ENCODE results near the gene GMFB.

The GMFB gene

DNA sequence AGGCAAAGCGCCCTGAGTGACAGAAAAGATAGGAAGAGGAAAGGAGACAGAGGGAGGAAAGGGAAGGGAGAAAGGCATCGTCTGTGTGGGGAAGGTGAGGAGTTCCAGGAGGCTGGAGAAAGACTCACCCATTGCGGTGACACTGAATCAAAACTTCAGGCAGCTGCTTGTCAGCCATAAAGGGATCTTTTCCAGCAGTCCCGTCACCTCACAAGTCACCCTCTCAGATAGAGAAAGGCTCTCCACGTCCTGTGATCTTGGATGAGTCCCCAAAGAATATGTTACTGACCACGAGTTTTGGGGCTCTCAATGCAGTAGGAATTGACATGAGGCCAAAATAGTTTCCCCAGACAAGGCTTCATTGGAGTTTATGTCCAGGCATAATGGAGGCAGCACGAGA, 9.8 kb upstream of the GMFB start:
- DNase-seq (ENCODE audit: low read depth in 2 of 2) = no peak
- TF ChIP-seq, protein P1, sequence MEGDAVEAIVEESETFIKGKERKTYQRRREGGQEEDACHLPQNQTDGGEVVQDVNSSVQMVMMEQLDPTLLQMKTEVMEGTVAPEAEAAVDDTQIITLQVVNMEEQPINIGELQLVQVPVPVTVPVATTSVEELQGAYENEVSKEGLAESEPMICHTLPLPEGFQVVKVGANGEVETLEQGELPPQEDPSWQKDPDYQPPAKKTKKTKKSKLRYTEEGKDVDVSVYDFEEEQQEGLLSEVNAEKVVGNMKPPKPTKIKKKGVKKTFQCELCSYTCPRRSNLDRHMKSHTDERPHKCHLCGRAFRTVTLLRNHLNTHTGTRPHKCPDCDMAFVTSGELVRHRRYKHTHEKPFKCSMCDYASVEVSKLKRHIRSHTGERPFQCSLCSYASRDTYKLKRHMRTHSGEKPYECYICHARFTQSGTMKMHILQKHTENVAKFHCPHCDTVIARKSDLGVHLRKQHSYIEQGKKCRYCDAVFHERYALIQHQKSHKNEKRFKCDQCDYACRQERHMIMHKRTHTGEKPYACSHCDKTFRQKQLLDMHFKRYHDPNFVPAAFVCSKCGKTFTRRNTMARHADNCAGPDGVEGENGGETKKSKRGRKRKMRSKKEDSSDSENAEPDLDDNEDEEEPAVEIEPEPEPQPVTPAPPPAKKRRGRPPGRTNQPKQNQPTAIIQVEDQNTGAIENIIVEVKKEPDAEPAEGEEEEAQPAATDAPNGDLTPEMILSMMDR (IDR thresholded peaks at IDR 0.05; ENCODE audit: low read depth, low read length) = no peak
- no peak overlapping the region for H3K4me3 ChIP-seq (replicated peaks in 1 of 2; ENCODE audit: low read depth in 2 of 2, low read length in 2 of 2)

DNA sequence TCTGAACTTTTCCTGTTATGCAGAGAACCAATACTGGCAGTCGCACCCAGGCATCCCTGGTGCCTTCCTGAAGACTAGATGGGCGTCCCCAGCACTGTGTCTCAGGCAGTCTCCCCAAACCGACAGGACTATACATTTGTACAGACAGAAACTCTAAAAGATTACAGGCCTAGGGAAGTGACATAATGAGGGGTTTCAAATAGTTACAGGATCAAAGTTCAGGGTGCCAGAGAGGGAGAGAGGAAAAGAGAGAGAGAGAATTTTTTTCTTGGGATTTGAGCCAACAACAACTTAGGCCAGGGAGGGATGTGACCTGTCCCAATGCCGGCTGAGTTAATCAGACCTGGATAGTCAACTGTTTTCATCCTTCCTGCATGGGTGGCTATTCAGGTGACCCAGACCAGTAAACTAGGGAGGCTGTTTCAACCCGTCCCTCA, 9.3 kb upstream of the GMFB start:
- no peak for DNase-seq (ENCODE audit: low read depth in 2 of 2)
- TF ChIP-seq, protein P1 (IDR thresholded peaks at IDR 0.05; ENCODE audit: low read depth, low read length) = no peak
- H3K4me3 ChIP-seq (replicated peaks in 1 of 2; ENCODE audit: low read depth in 2 of 2, low read length in 2 of 2) = no peak overlapping the region

DNA sequence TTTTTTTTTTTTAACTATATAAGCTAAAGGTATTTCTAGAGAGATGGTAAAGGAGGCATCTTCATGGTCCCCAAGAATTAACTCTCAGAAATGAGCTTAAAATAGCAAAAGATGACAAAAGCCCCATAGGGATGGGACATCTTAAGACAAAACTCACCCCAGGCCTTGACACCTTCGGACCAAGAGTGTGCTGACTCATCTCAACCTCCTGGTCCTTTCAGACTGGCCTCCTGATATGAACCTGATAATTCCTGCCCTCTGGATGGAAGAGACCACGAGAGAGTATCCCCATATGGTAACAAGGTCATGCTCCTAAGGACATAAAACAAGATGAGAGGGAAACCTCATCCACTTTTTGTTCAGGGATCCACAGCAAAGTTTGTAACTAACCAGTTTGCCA, 8.4 kb upstream of the GMFB start:
- no peak for DNase-seq (ENCODE audit: low read depth in 2 of 2)
- H3K4me3 ChIP-seq (replicated peaks in 1 of 2; ENCODE audit: low read depth in 2 of 2, low read length in 2 of 2) = no peak overlapping the region
- TF ChIP-seq, protein P1 (IDR thresholded peaks at IDR 0.05; ENCODE audit: low read depth, low read length) = no peak

DNA sequence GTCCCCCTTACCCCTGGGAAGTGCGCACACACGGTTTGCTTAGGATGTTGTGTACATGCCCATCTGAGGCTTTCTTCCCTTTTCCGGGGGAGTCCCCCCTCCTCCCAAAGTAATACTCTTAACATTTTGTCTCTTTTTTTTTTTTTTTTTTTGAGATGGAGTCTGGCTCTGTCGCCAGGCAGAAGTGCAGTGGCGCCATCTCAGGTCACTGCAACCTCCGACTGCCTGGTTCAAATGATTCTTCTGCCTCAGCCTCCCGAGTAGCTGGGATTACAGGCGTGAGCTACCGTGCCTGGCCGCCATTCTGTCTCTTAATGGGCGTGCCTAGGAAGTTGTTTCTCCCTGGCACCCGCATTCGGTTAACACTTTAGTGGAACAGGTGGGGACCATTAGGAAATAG, 4.5 kb upstream of the GMFB start:
- no peak for DNase-seq (ENCODE audit: low read depth in 2 of 2)
- no peak overlapping the region for H3K4me3 ChIP-seq (replicated peaks in 1 of 2; ENCODE audit: low read depth in 2 of 2, low read length in 2 of 2)
- TF ChIP-seq, protein P1 (IDR thresholded peaks at IDR 0.05; ENCODE audit: low read depth, low read length) = no peak

DNA sequence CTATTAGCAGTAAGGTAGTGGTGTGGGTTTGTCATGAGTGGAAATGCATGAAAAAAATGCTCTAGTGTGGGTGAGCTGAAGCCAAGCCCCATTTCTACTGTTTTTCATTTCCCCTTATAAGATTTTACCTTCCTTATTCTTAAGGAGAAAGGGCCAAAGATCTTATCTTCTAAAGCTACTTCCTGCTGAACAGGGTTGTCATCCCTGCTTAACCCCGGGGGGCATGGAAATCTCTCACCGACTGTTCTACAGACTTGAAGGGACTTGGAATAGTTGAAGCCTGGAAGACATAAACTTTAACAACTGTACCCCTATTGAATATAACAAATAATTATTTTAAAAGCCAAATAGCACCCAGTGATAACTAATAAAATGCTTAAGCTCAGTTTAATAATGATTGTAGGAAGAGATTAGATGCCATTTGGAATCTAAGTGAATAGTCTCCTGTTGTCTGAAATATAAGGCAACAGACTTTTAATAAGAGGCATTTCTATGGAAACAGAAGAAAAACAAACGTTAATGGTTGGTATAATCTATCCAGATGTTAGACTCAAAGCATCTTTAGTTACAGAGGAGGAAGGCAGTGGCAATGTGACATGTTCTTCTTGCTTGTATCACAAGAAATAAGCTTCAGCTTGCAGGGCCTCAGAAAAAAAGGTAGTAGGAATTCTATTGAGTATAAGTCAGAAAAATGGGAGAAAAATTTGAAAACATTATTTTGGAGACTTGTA, 1.8 kb upstream of the GMFB start:
- TF ChIP-seq, protein P1 (IDR thresholded peaks at IDR 0.05; ENCODE audit: low read depth, low read length) = no peak
- DNase-seq (ENCODE audit: low read depth in 2 of 2) = no peak
- no peak overlapping the region for H3K4me3 ChIP-seq (replicated peaks in 1 of 2; ENCODE audit: low read depth in 2 of 2, low read length in 2 of 2)

DNA sequence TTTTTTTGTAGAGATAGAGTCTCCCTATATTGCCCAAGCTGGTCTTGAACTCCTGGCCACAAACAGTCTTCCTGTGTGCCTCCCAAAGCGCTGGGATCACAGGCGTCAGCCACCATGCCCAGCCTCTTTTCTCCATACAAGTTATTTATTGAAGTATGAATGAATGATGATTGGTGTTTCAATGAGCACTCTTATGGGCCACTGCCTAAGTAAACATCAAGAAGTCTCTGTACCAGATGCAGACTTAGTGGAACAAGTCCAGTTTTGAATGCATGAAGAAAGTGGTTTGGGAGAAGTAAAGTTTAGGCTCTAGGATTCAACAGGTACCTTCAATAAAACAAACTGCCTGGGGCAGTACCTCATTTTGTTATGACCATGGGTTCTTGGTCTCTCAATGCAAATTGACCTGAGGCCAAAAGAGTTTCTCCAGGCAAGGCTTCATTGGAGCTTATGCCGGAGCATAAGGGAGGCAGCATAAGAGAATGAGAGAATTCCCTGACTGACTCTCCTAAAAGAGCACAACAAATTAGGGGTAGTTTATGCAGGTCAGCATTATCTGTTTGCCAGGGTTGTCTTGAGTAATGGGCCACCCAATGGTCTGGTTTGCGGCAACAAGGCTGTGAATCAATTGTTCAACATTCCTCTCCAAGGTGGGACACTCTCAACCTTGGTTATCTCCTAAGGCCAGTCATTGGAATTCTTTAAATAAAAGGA, 1.1 kb upstream of the GMFB start:
- TF ChIP-seq, protein P1 (IDR thresholded peaks at IDR 0.05; ENCODE audit: low read depth, low read length) = no peak
- DNase-seq (ENCODE audit: low read depth in 2 of 2) = no peak
- H3K4me3 ChIP-seq (replicated peaks in 1 of 2; ENCODE audit: low read depth in 2 of 2, low read length in 2 of 2) = peak overlapping the region in 1 of 2 donors; percentile 86

Data from cardiac fibroblast (primary cell).